Thyroid gland (tissue), 4 donors: ENCODE data around the gene SHISA9.

ENCODE experiments used
- POLR2A ChIP-seq, 2 donors: fragments of 450-650 bp; IDR thresholded peaks; one replicate each; pipeline ENCODE4 v1.6.1; 2017; ENCODE audit warnings: antibody characterized with exemption in 2 of 2, mild to moderate bottlenecking in 2 of 2, moderate library complexity in 1 of 2
- TF ChIP-seq, protein P1 (sequence below), 6 experiments: fragments of 200-600 bp in 3 of 6; fragments of 450-650 bp in 3 of 6; sonication (generic) in 3 of 6; IDR thresholded peaks; one replicate each; pipeline ENCODE4 v1.5.1; 2016 to 2019; ENCODE audit warnings: antibody characterized with exemption in 6 of 6, mild to moderate bottlenecking in 2 of 6, inconsistent platforms in 1 of 6, moderate library complexity in 1 of 6

GRCh38 chr16:13154799-13155198 is 253.4 kb downstream of the SHISA9 start:
- TF ChIP-seq, protein P1, sequence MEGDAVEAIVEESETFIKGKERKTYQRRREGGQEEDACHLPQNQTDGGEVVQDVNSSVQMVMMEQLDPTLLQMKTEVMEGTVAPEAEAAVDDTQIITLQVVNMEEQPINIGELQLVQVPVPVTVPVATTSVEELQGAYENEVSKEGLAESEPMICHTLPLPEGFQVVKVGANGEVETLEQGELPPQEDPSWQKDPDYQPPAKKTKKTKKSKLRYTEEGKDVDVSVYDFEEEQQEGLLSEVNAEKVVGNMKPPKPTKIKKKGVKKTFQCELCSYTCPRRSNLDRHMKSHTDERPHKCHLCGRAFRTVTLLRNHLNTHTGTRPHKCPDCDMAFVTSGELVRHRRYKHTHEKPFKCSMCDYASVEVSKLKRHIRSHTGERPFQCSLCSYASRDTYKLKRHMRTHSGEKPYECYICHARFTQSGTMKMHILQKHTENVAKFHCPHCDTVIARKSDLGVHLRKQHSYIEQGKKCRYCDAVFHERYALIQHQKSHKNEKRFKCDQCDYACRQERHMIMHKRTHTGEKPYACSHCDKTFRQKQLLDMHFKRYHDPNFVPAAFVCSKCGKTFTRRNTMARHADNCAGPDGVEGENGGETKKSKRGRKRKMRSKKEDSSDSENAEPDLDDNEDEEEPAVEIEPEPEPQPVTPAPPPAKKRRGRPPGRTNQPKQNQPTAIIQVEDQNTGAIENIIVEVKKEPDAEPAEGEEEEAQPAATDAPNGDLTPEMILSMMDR (IDR thresholded peaks at IDR 0.05): no peak
- no peak for TF ChIP-seq POLR2A (IDR thresholded peaks at IDR 0.05)
